ENCODE measurements around the gene ADSS1.

The ADSS1 gene

DNA sequence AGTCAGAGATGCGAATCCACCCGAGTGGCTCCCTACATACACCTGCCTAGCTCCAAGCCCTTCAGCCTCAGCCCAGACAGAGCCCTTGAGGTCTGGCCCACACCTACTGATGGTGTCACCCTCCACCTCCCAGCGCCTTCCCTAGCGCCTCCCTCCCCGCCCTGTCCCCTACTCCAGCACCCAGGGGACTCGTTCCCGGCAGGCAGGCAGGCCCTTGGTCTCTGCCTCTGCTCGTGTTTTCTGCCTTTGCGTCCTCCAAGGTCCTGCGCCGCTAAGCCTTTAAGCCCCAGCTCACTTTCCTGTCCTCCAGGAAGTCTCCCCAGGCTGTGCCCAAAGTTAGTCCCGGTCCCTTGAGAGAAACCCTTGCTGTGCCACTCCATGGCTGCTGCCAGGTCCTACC is 21.9 kb upstream of the ADSS1 start:
- no peak for DNase-seq (ENCODE audit: low read depth)
- TF ChIP-seq, protein P1, sequence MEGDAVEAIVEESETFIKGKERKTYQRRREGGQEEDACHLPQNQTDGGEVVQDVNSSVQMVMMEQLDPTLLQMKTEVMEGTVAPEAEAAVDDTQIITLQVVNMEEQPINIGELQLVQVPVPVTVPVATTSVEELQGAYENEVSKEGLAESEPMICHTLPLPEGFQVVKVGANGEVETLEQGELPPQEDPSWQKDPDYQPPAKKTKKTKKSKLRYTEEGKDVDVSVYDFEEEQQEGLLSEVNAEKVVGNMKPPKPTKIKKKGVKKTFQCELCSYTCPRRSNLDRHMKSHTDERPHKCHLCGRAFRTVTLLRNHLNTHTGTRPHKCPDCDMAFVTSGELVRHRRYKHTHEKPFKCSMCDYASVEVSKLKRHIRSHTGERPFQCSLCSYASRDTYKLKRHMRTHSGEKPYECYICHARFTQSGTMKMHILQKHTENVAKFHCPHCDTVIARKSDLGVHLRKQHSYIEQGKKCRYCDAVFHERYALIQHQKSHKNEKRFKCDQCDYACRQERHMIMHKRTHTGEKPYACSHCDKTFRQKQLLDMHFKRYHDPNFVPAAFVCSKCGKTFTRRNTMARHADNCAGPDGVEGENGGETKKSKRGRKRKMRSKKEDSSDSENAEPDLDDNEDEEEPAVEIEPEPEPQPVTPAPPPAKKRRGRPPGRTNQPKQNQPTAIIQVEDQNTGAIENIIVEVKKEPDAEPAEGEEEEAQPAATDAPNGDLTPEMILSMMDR (IDR thresholded peaks at IDR 0.05; ENCODE audit: low read length, missing control alignments), result no peak
- H3K4me3 ChIP-seq (replicated peaks; ENCODE audit: low read depth, low read length), result no peak overlapping the region

DNA sequence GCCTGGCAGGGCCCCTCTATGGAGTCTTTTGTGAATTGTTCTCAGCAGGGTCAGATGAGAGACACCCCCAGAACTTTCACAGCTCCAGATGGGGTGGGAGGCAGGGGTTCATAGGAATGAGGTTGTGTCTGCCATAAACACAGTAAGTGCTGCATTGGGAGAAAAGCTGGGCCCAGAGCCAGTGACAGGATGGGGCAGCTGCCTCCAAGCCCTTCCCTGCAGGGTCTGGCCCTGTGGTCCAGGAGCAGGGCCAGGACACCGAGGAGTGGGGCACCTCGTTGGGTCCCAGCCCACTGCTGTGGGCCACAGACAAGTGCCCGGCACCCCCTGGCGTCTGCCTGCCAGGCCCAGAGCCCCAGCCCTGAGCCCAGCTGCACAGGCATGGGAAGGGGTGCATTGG is 21.4 kb upstream of the ADSS1 start:
- TF ChIP-seq, protein P1 (IDR thresholded peaks at IDR 0.05; ENCODE audit: low read length, missing control alignments), result no peak
- no peak for DNase-seq (ENCODE audit: low read depth)
- H3K4me3 ChIP-seq (replicated peaks; ENCODE audit: low read depth, low read length), result no peak overlapping the region

DNA sequence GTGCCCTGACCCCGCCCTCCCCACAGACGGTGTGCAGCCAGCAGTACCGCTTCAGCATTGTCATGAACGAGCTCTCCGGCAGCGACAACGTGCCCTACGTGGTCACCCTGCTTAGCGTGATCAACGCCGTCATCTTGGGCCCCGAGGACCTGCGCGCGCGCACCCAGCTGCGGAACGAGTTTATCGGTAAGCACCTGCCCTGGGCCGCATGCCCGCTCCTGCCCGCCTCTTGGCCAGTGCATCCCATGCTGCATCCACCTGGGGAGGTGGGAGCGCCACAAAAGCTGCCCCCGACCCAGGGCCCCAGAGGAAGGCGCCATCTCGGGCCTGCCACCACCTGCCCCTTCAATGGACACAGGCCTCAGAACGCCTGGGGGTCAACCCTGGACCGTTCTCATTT is 20.8 kb upstream of the ADSS1 start:
- TF ChIP-seq, protein P1 (IDR thresholded peaks at IDR 0.05; ENCODE audit: low read length, missing control alignments), result no peak
- no peak overlapping the region for H3K4me3 ChIP-seq (replicated peaks; ENCODE audit: low read depth, low read length)
- DNase-seq (ENCODE audit: low read depth), result no peak

DNA sequence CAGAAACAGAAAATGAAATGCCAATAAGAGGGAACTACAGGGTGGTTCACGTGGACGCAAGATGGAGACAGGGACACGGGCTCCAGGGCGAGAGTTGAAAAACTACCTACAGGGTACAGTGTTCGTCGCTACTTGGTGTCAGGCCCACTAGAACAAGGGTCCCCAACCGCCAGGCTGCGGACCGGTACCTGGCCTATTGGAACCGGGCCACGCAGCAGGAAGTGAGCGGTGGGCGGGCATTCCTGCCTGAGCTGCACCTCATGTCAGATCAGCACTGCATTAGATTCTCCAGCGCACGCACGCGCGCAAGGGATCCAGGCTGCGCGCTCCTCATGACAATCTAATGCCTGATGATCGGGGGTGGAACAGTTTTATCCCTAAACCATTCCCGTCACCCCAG is 19.8 kb upstream of the ADSS1 start:
- TF ChIP-seq, protein P1 (IDR thresholded peaks at IDR 0.05; ENCODE audit: low read length, missing control alignments), result no peak
- no peak overlapping the region for H3K4me3 ChIP-seq (replicated peaks; ENCODE audit: low read depth, low read length)
- DNase-seq (ENCODE audit: low read depth), result no peak

DNA sequence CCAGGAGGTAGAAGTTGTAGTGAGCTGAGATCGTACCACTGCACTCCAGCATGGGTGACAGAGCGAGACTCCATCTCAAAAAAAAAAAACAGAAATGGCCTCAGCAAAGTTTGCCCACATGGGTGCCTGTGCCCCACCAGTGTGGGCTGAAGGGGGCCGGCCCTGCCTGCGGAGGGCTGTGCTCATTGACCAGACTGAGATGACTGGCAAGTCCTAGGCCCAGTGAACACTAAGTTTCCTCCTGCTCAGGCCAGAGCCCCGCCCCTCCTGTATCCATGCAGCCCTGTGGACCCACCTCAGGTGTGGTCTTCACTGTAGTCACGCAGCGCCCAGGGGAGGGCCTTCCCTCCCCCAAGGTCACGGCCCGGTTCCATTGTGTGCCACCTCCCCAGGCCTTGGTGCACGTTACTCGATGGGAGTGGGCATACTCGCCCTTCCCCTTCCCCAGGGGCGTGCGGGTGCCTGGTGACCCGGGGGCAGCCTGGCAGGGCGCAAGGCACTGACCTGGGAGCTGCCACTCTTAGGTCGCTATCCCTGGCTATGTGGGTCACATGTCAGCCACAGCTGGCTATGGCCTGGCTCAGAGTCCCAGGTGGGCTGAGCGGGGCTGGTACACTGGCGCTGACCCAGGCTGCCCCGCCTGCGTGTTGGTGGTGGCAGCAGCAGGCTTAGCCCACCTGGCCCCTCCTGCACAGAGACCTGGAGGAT is 18.5 kb upstream of the ADSS1 start:
- TF ChIP-seq, protein P1 (IDR thresholded peaks at IDR 0.05; ENCODE audit: low read length, missing control alignments), result no peak
- H3K4me3 ChIP-seq (replicated peaks; ENCODE audit: low read depth, low read length), result no peak overlapping the region

DNA sequence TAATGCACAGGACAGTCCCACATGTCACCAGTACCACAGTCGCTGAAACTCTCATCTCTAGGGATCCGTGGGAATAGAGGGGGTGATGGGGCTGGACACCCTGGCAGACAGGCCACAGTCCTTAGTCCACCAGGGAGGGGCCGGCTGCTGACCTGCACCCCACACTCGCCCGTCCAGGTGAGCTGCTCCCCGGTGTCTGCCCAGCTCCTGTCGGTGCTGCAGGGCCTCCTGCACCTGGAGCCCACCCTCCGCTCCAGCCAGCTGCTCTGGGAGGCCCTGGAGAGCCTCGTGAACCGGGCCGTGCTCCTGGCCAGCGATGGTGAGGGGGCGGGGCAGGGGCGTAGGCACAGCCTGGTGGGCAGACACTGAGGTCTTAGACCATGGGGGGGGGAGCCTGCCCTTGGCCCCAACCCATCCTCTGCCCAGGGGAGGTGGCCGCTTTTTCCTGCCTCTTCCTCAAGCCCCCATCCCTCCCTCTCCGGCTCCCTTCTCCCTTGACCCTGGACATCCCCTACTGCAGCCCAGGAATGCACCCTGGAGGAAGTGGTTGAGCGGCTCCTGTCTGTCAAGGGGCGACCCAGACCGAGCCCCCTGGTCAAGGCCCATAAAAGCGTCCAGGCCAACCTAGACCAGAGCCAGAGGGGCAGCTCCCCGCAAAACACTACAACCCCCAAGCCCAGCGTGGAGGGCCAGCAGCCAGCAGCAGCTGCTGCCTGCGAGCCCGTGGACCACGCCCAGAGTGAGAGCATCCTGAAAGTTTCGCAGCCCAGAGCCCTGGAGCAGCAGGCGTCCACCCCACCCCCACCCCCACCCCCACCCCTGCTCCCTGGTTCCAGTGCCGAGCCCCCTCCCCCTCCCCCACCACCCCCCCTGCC is 17.1 kb upstream of the ADSS1 start:
- DNase-seq (ENCODE audit: low read depth), result no peak
- H3K4me3 ChIP-seq (replicated peaks; ENCODE audit: low read depth, low read length), result no peak overlapping the region
- TF ChIP-seq, protein P1 (IDR thresholded peaks at IDR 0.05; ENCODE audit: low read length, missing control alignments), result no peak

More for the DNA sequence above, 18.5 kb upstream of the ADSS1 start:
- no peak for DNase-seq (ENCODE audit: low read depth)

All from fibroblast of pulmonary artery (primary cell).